ENCODE data around the gene KIAA1217.

Gene KIAA1217

DNA sequence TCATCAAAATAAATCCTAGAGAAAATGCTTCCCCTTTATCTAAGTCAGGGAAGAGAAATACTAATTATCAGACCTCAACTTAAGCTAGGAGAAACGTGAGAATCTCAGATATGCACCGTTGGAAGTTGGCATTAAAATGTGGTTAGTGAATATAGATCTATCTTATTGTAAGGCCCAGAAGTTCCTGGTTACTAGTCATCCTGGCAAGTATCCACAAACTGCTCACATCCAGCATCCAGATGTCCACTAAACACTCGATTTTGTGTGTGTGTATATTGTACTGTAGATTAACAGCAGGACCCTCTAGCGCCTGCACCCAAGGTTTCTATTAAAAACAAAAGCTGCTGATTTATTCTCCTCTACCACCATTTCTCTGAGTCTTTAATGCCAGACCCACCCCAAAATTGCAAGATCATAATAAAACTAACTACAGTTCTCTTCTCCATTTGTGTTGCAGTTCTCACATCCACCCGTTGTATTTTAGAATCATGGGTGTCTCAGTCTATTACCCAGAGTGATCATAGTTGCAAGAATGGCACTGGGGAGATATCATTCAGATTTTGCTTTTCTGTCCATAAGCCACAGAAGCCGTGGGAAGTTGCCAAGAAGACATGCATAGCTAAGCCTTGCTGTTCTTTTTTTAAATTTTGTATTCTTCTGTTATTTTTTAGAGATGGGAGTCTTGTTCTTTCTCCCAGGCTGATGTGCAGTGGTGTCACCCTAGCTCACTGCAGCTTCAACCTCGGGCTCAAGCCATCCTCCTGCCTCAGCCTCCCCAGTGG lies 165.4 kb downstream of the KIAA1217 start:
- no peak for DNase-seq

GRCh38 chr10:24375510-24375909 lies 166.6 kb downstream of the KIAA1217 start:
- DNase-seq = no peak

- DNase-seq = no peak
These were observed 167.8 kb downstream of the KIAA1217 start for GRCh38 chr10:24376731-24377130.

GRCh38 chr10:24378126-24378920 lies 169.4 kb downstream of the KIAA1217 start:
- no peak for DNase-seq

DNA sequence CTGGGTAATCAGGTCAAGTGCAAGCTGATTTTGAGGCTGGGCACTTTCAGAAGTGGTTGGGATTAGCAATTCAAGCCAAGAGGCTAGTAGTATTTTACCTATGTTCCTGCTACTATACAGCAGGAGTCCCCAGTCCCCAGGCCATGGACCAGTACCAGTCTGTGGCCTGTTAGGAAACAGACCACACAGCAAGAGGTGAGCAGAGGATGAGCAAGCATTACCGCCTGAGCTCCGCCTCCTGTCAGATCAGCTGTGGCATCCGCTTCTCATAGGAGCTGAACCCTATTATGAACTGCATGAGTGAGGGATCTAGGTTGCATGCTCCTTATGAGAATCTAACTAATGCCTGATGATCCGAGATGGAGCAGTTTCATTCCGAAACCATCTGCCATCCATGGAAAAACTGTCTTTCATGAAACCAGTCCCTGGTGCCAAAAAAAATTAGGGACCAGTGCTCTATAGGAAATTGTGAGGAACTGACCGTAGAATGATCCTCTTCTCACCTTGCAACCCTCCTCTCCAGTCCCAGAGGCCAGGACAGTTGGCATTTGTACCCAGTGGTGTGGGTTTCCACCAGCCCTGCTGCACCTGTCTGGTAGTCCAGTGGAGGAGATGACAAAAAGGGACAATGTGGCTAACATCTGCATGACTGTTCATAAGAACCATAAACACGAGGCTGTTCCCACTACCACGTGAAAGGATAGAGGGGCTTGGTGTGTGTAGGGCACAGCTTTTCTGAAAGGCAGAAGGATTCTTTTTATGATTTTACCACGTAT lies 172.5 kb downstream of the KIAA1217 start:
- no peak for DNase-seq

DNA sequence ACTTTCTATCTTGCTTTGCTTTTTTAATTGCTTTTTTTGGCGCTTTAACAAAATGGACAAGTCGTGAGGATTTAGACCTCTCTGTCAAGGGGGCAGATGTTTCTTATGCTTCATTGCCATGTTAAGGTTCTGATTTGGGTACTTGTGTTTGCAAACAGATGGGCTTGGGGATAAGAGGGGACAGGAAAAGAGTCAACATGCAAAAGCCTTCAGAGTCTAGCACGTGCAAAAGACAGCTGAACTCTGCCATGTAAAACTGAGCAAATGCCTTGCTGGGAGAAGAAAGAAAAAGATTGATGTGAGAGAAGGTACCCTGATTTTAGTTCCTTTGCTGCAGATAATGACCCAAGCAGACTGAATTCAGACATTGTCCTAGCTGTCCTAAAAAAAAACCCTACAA lies 173.1 kb downstream of the KIAA1217 start:
- DNase-seq = no peak

- no peak for DNase-seq
These were observed 173.6 kb downstream of the KIAA1217 start for GRCh38 chr10:24382596-24382978.

DNA sequence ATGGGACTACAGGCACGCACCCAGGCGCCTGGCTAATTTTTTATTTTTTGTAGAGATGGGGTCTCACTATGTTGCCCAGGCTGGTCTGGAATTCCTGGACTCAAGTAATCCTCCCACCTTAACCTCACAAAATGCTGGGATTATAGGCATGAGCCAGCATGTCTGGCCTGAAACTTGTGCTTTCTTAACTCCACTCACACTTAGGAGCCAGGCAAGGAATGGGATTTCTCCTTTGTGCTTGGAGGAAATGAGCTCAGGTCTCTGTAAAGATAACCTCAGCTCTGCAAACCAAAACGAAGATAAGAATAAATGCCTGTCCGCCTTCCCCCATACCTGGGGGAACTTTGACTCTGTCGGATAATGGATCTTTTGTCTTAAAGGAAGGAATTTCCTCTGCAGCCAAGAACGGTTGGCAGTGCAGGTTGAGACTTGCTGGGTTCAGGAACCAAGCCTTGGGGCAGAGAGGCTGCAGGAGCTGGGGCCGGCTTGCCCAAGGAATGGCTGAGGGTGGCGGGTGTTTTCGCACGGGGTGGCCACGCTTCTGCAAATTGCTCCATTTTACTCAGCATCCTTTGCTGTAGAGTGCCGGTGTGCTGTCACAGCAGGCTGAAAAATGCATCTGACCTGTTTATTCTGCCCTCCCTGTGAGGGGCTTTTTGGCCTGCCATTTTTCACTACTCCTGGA lies 174.2 kb downstream of the KIAA1217 start:
- no peak for DNase-seq

DNA sequence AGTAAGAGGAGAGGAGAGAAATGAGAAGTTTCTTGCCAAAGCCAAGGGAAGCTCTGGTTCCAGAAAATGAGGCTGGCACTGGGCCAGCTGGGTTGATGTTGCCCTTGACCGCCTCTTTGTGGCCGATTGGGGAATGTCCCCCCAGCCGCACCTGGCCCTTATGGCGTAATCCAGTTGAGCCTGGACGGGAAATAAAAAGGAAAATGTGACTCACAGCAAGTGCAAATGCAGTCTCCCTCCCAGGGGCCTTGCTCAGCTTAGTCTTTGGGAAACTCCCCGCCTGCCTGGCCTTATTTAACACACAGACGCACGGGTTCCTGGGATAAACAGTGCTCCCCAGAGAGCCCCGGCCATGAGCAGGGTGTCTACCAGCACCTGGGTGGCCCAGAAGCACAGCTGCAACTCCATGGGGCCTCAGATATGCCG lies 174.8 kb downstream of the KIAA1217 start:
- peak; percentile 30 to 57 (median 47) for DNase-seq

DNA sequence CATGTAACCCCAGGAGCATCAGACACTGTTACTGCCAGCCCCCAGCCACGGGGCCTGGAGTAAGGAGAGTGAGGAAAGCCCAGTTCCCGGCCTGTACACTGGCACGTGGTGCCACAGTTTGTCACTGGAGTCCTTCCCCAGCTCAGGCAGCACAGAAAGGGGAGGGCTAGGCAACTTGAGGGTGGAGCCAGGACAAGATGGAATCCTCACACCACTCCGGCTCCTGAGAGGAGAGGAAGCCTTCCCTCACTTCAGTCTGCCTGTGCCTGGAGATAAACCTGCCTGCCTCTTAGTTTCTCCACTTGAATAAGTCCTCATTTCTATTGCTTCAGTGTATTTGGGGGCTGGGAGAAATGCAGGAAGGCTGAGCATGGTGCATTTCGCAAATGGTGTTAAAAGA lies 176.0 kb downstream of the KIAA1217 start:
- no peak for DNase-seq

GRCh38 chr10:24385776-24386175 lies 176.8 kb downstream of the KIAA1217 start:
- DNase-seq = no peak

DNA sequence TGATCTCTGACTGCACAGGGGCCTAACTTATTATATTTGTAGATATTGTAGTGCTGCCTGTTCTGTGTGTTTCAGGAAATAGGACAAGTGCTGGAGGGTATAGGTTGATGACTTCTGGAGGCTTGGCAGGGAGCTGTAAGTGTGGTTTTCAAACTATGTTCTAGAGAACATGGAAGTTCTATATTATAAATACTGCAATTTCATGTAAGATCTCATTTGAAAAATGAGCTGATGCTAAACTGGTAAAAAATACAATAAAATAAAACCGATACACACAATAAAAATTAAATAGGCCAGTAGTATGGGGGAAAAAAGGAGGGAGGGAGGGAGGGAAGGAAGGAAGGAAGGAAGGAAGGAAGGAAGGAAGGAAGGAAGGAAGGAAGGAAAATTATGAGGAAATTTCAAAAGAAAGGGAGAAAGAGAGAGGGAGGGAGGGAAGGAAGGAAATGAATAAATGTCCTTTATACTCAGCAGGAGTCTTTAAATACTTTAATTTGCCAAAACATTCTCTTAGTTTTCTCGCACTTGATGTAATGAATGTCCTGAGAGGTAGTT lies 181.3 kb downstream of the KIAA1217 start:
- DNase-seq = no peak

DNA sequence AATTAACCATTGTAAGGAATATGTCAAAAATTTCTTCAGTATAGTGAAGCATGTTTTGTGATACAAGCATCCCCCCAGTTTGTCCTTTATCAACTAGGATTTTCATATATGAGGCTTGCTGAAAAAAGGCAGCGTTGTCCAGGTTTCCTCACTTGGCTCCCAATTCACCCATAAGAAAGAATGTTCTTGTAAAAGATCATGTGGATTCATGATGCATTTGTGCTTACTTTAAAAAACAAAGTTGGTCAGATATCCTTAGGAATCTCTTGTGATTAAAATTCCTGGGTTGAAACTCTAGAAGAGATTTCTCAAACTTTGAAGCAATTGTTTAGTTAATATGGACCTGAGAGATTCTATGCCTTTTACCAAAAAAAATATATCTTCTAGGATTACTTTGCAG lies 181.8 kb downstream of the KIAA1217 start:
- no peak for DNase-seq

- DNase-seq = no peak
These were observed 184.3 kb downstream of the KIAA1217 start for GRCh38 chr10:24393201-24393600.

DNA sequence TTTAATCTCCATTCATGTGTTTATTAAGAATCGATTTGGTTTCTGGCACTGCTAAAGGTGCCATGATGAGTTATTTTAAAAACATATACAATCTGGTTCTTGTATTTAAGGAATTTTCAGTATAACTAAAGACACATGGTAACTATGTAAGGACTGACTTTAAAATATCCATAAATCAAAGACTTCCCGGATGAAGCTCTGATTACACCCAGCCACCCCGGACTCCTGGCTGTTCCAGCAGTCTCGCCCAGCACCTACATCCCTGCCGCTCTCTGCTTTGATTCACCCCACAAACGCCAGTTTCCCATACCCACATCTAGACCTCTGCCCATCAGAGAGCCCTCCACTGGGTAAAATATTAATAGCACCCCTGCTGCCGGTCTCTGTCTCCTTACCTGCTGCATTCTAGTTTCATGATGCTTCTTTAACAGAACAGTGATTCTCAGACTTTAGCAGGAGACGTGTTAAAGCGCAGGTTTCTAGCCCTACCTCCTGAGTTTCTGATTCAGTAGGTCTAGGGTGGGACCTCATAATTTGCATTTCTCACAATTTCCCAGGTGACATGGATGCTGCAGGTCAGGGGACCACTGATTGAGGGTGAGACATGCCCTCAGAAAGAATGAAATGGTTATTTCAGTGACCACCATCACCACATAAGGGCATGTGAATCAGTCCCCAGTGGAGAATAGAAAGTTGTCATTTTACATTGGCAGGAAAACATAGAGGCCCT lies 185.7 kb downstream of the KIAA1217 start:
- no peak for DNase-seq

GRCh38 chr10:24396396-24396795 lies 187.5 kb downstream of the KIAA1217 start:
- no peak for DNase-seq

DNA sequence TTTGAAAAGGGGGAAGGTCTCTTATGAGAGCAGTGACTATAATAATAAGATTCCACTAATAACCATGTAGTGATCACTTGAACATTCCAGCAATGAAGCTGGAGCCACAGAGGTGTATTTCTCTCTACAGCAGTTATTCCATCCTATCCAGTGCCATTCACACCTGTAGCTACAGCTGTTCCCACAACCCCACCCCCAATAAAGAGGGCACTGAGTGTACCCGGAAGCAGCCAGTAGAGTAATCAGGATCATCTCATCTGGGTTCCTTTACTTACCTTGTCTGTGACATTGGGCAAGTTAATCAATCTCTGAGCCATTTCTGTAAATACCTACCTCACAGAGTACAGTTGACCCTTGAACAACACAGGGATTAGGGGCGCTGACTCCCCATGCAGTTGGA lies 188.7 kb downstream of the KIAA1217 start:
- no peak for DNase-seq

DNA sequence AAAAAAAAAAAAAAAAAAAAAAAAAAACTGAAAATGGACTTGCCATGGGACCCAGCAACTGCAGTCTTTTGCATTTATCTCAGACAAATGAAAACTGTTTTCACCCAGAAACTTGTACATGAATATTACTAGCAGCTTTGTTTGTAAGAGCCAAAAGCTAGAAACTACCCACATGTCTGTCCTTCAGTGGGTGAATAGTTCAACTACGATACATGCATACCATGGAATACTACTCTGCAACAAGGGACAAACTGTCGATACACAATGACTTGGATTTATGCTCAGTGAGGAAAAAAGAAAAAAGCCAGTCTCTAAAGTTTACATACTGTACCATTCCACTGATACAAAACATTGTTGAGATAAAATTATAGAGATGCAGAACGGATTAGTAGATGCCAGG lies 195.6 kb downstream of the KIAA1217 start:
- no peak for DNase-seq

- no peak for DNase-seq
These were observed 196.7 kb downstream of the KIAA1217 start for GRCh38 chr10:24405635-24406034.

DNA sequence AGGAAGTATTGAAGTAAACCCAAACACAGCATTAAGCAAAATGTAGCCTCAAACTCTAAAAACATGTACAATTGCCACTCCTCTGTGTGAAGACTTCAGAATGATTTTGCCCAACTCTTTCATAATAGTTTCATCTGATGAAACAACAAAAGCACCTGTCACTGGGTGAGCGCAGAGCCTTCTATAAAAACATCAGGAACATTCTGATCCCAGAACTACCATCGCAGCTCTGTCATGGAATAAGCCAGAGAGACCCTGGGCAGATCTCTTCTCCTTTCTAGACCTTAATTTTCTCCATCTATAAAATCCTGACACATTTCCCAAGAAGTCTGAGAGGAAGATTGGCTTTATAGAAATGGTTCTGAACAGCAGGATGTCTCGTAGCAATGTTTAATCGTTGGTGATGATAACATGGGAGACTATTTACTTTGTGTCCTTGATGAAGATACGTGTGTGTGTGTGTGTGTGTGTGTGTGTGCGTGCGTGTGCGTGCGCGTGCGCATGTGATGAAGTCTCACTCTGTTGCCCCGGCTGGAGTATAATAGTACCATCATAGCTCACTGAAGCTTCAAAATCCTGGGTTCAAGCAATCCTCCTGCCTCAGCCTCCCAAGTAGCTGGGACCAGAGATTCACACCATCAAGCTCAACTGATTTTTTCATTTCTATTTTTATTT lies 198.0 kb downstream of the KIAA1217 start:
- DNase-seq = no peak

DNA sequence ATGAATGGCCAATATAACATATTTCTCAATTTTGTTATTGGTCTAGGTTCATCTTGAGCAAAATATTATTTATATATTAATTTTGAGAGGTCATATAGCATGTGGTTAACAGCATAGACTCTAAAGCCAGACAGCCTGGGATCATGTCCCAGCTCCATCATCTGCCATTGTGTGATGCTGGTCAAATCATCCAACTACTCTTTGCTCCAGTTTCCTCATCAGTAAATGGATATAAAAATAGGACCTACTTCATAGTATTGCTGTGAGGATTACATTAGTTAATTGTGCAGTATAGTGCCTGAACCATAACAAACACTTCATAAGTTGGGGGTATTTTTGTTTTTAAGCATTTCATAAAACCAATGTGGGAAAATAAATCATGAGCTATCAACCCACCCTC lies 199.0 kb downstream of the KIAA1217 start:
- no peak for DNase-seq

Measured in suppressor macrophage (primary cell).